ENCODE data around the gene MAJIN.

The MAJIN gene

GRCh38 chr11:64900774-64901173 lies 71.1 kb downstream of the MAJIN start:
- TF ChIP-seq, protein P1, sequence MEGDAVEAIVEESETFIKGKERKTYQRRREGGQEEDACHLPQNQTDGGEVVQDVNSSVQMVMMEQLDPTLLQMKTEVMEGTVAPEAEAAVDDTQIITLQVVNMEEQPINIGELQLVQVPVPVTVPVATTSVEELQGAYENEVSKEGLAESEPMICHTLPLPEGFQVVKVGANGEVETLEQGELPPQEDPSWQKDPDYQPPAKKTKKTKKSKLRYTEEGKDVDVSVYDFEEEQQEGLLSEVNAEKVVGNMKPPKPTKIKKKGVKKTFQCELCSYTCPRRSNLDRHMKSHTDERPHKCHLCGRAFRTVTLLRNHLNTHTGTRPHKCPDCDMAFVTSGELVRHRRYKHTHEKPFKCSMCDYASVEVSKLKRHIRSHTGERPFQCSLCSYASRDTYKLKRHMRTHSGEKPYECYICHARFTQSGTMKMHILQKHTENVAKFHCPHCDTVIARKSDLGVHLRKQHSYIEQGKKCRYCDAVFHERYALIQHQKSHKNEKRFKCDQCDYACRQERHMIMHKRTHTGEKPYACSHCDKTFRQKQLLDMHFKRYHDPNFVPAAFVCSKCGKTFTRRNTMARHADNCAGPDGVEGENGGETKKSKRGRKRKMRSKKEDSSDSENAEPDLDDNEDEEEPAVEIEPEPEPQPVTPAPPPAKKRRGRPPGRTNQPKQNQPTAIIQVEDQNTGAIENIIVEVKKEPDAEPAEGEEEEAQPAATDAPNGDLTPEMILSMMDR (IDR thresholded peaks at IDR 0.05; ENCODE audit: low read depth, low read length), result no peak
- H3K4me3 ChIP-seq (ENCODE audit: low read depth, low read length), result no peak overlapping the region
- DNase-seq (ENCODE audit: low read depth, low spot score), result no peak
- in situ Hi-C loops (cut with HindIII; ENCODE audit: low sequenced_read_pairs), result no loop called here

DNA sequence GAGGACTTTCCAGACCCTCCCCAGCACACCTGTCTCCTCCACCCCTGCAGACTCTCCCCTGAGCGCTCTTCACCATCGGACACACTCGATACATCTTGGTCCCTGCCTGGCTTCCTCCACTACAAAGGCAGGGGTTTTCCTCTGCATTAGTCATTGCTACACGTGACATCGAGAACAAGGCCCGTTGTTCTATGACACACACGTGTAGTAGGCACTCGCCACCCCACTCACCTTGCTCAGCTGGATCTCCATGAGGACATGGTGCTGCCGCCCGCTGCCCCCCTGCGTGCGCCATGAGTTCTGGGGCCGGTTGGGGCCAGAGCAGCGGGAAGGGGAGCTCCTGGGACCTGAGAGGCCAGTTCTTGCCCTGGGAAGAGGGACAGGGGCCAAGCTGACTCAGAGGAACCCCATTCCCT lies 71.6 kb downstream of the MAJIN start:
- peak; percentile 8 for DNase-seq (ENCODE audit: low read depth, low spot score)
- in situ Hi-C loops (cut with HindIII; ENCODE audit: low sequenced_read_pairs), result no loop called here
- TF ChIP-seq, protein P1 (IDR thresholded peaks at IDR 0.05; ENCODE audit: low read depth, low read length), result no peak
- no peak overlapping the region for H3K4me3 ChIP-seq (ENCODE audit: low read depth, low read length)

DNA sequence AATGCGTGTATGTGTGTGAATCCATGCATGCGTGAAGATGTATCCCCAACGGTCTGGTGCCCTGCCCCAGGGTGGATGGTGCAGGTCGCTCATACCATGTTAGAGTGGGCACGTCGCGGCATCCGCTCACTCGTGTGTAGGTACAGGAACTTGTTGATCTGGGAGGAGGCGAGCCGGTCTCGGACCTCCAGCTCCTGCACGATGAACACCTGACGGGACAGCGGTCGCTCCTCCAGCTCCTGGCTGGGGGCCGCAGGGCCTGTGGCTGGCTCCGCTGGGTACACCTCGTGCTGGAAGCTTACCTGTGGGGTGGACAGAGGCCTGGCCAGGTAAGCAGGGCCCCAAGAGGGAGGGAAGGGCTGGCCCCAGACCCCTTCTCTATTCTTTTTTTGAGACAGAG lies 73.4 kb downstream of the MAJIN start:
- H3K4me3 ChIP-seq (ENCODE audit: low read depth, low read length), result no peak overlapping the region
- in situ Hi-C loops (cut with HindIII; ENCODE audit: low sequenced_read_pairs), result loop anchor here (10.0 kb wide), 1 partner anchor 54 kb away; the partner anchor contains the start of gene CDC42BPG

DNA sequence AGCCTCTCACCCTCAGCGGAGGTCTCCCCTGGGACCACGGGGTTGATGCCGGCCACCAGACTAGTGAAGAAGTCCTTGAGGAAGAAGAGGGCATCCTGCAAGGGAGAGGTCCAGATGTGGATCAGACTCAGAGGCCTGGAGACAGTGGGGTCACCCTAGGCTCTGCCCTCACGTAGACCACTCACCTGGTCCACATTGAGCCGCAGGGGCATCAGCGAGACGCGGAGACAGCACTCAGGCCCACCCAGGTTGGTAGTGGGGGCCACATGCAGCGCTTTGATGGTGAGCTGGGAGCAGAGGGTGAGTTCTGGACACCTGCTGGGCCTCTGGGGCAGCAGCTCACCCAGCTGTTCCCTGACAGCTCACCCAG lies 73.8 kb downstream of the MAJIN start:
- in situ Hi-C loops (cut with HindIII; ENCODE audit: low sequenced_read_pairs), result loop anchor here (10.0 kb wide), 1 partner anchor 53 kb away; the partner anchor contains the start of gene CDC42BPG
- H3K4me3 ChIP-seq (ENCODE audit: low read depth, low read length), result no peak overlapping the region
- TF ChIP-seq, protein P1 (IDR thresholded peaks at IDR 0.05; ENCODE audit: low read depth, low read length), result no peak
- DNase-seq (ENCODE audit: low read depth, low spot score), result no peak

More for the DNA sequence above, 73.4 kb downstream of the MAJIN start:
- TF ChIP-seq, protein P1 (IDR thresholded peaks at IDR 0.05; ENCODE audit: low read depth, low read length), result no peak
- no peak for DNase-seq (ENCODE audit: low read depth, low spot score)

DNA sequence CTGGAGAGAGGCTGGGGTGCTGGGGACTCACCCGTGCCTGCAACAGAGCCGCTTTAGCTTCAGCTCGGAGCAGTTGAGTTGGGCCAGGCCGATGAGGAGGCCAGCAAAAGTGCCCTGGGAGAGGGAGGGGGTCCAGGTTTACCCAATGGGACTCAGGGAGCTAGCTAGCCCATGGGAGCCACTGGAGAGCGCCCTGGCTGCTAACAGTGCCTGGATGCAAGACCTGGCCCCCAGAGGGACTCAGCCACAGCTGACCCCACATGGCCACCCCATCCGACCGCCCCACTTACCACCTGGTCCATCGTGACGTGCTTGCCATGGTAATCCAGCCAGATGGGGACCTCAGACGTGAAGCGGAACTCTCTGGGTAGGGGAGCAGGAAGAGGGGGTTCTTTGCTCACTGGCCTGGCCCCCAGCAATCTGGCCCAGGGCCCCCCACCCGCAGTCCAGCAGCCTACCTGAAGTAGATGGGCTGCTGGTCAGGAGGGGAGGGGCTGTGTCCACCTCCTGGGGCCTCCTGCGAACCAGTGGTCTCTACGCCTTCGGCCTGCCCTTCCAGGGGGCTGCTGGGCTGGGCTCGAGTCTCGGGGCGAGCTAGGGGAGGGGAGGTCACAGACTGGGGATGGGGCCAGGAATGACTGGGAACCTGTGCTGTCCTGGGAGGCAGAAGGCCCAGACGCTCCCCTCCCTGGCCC lies 74.4 kb downstream of the MAJIN start:
- in situ Hi-C loops (cut with HindIII; ENCODE audit: low sequenced_read_pairs), result loop anchor here (10.0 kb wide), 1 partner anchor 53 kb away; the partner anchor contains the start of gene CDC42BPG
- H3K4me3 ChIP-seq (ENCODE audit: low read depth, low read length), result no peak overlapping the region
- no peak for DNase-seq (ENCODE audit: low read depth, low spot score)
- TF ChIP-seq, protein P1 (IDR thresholded peaks at IDR 0.05; ENCODE audit: low read depth, low read length), result no peak

- TF ChIP-seq, protein P1 (IDR thresholded peaks at IDR 0.05; ENCODE audit: low read depth, low read length), result no peak
- no peak overlapping the region for H3K4me3 ChIP-seq (ENCODE audit: low read depth, low read length)
- DNase-seq (ENCODE audit: low read depth, low spot score), result no peak
- in situ Hi-C loops (cut with HindIII; ENCODE audit: low sequenced_read_pairs), result loop anchor here (10.0 kb wide), 1 partner anchor 52 kb away; the partner anchor contains the start of gene CDC42BPG
Observed at GRCh38 chr11:64896448-64897022, 75.4 kb downstream of the MAJIN start.

All from astrocyte of the spinal cord (primary cell).